Fibroblast of skin of scalp (primary cell): ENCODE measurements around the gene SLAMF1.
"Not testable (repeated sequence)": the region's sequence is repeated elsewhere in the genome, so short reads cannot be mapped to it uniquely, and the experiment has no call there.

Experiments used
- DNase-seq: peaks from one replicate; pipeline ENCODE4 v3.0.0-alpha.2; 2013

SLAMF1 gene

GRCh38 chr1:160588468-160588867 is 58.4 kb downstream of the SLAMF1 start:
- DNase-seq = no peak

GRCh38 chr1:160584784-160585183 is 62.1 kb downstream of the SLAMF1 start:
- DNase-seq = no peak

DNA sequence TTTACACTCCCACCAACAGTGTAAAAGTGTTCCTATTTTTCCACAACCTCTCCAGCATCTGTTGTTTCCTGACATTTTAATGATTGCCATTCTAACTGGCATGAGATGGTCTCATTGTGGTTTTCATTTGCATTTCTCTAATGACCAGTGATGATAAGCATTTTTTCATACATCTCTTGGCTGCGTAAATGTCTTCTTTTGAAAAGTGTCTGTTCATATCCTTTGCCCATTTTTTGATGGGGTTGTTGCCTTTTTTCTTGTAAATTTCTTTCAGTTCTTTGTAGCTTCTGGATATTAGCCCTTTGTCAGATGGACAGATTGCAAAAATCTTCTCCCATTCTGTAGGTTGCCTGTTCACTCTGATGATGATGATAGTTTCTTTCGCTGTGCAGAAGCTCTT is 63.9 kb downstream of the SLAMF1 start:
- DNase-seq = not testable (repeated sequence)

DNA sequence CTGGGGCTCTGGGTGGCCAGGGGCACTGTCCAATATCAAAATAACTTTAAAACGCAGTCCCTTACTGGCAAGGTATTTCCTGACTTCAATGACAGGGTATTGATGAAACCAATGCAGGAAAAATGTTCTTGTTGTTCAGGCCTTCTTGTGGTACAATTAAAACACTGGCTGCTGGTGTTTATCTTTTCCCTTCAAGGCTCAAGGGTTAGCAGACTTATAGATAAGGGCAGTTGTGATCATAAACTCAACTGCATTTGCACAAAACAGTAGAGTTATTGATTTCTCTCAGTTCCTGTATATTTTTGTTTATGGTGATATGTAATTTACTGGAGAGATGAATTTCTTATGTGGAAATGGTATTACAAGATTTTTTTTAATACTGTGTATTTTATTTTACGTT is 64.9 kb downstream of the SLAMF1 start:
- no peak for DNase-seq

GRCh38 chr1:160580221-160580812 is 66.5 kb downstream of the SLAMF1 start:
- no peak for DNase-seq

GRCh38 chr1:160579216-160579701 is 67.6 kb downstream of the SLAMF1 start, which contains the start of gene CD84:
Gene CD84, minus strand, starts transcription at chr1:160579496. Its CDS starts 59 bp downstream, at chr1:160579437.
- DNase-seq = no peak

GRCh38 chr1:160578525-160579191 is 68.2 kb downstream of the SLAMF1 start:
- DNase-seq = no peak

DNA sequence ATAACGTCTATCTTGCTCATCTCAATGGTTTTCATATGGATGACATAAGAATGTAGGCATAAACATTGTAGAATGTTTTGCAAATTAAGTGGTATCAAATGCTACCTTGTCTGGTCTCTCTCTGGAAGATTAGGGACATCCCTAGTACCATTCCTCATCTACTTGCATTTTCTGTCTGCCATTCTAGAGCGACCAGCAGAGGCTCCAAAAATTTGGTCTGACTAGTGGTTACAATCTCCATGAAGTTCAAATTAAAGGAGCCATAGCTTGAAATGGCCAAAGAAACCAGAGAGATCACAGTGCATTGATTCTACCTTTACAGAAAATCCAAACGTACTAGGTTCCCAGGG is 68.7 kb downstream of the SLAMF1 start:
- DNase-seq = no peak

GRCh38 chr1:160577671-160578070 is 69.2 kb downstream of the SLAMF1 start:
- no peak for DNase-seq

DNA sequence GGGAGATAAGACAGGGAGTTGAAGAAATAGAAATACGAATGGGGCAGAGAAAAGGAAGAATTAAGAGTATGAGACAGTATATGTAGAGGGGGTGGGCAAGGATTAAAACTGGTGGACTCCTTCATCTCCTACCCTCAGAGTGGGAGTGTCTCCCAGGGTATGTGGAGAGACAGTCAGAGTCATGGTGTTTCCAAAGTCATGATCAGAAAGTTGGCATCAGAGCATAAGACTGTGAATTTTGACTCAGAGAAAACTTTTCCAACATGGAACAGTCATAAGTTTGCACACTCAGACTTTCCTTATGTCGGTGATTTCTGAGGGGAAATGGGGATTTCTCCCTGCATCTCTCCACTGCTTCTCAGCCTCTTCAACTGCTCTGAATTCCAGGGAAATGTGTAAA is 70.0 kb downstream of the SLAMF1 start:
- no peak for DNase-seq

DNA sequence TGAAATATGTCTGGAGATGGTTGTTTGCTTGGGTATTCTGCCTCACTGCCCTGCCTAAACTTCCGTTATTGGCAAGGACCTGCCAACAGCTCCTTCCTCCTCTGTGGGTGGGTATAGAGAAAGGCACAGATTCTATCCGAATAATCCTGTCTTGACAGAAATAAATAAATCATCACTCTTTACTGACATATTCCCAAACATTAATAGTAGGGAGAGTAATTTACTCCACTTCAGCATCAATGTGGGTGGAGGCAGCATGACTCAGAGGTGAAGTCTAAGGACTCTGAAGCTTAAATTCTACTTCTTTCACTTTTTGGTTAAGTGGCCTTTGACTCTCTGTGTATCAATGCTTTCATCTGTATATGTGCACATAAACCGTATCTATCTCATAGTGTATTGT is 70.5 kb downstream of the SLAMF1 start:
- DNase-seq = no peak

GRCh38 chr1:160575112-160575664 is 71.7 kb downstream of the SLAMF1 start:
- DNase-seq = no peak

DNA sequence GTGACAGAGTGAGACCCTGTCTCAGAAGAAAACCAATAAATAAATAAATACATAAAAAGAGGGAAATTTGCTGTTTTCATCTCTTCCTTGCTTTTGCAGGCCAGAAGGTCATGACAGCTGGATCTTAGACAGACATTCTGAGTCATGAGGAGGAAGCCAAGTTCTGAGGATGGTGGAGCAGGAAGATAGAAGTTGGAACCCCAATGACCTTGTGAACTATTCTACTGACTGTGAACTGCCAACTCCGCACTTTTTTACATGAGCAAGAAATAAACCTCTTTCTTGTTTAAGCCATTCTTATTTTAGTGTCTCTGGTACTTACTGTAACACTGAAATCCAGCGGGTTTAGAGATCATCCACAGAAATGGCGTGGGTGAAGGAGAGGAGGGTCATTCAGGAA is 76.0 kb downstream of the SLAMF1 start:
- no peak for DNase-seq

- no peak for DNase-seq
These were observed 77.0 kb downstream of the SLAMF1 start for GRCh38 chr1:160569806-160570205.

- no peak for DNase-seq
These were observed 78.8 kb downstream of the SLAMF1 start for GRCh38 chr1:160567858-160568682.

DNA sequence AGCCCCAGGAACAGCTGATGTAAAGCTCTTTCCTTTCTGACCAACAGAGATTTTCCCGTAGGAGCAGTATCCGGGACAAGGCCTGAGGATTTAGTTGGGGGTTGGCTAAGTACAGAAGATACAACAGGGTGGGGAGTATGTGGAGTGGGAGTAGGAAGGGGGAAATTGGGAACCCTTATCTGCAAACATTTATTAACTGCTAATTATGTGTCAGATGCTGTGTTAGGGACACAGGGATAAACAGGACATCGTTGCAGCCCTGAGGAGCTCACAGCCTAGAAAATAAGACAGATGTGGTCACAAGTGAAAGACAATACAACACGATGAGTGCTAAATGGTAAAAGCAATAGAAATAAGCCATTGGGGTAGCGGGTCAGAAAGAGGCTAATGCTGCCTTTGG is 79.5 kb downstream of the SLAMF1 start:
- DNase-seq = no peak

DNA sequence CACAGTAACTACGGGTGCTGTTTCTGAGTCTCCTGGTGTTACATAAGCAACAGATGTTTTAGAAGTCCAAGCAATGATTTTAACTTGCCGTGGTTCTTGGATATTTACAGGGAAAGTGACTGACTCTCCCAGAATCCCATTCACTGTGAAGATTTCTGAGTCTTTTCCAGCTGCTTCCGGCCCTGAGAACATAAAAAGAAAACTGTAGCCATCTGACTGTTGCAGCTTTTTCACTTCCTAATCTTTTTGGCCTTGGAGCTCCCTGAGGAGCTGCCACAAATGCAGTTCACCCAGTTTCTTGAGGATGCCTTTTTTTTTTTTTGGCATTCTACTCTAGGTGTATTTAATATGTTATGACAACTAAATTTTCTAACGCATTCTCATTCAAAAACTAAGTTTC is 81.3 kb downstream of the SLAMF1 start:
- DNase-seq = no peak

- not testable (repeated sequence) for DNase-seq
These were observed 83.6 kb downstream of the SLAMF1 start for GRCh38 chr1:160563230-160563629.

GRCh38 chr1:160562745-160563144 is 84.1 kb downstream of the SLAMF1 start:
- DNase-seq = not testable (repeated sequence)

- no peak for DNase-seq
These were observed 86.0 kb downstream of the SLAMF1 start for GRCh38 chr1:160560806-160561205.

DNA sequence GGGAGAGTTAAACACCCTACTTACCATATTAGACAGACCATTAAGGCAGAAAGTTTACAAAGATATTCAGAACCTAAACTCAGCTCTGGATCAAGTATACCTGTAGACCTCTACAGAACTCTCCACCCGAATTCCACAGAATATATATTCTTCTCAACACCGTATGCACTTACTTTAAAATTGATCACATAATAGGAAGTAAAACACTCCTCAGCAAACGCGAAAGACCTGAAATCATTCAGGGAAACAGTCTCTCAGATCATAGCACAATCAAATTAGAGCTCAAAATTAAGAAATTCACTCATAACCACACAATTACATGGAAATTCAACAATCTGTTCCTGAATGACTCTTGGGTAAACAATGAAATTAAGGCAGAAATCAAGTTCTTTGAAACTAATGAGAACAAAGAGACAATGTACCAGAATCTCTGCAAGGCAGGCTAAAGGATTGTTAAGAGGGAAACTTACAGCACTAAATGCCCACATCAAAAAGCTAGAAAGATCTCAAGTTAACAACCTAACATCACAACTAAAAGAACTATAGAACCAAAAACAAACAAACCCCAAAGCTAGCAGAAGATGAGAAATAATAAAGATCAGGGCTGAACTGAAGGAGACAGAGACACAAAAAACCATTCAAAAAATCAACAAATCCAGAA is 86.7 kb downstream of the SLAMF1 start:
- DNase-seq = no peak

- DNase-seq = not testable (repeated sequence)
These were observed 87.4 kb downstream of the SLAMF1 start for GRCh38 chr1:160559437-160559836.
